K562 (cell line): ENCODE results near the gene FAM3C. TPM values are rescaled to one million over a fixed set of nuclear protein-coding genes. Genes with fewer than 3 reads are reported as not detected.
A peak's percentile ranks its signal among the peaks of the same experiment; 100 is the strongest.

Source experiments
- ATAC-seq: fragments of 200-7000 bp; cut with Tn5 transposase; 3 replicates; pipeline ENCODE4 v1.9.1; 2020; ENCODE audit warnings: moderate library complexity
- BruUV-seq: library from RNA; stranded (reverse); fragments of 400-500 nt; replicated peaks from 2 replicates; lab custom pipeline; 2021; lab: Mats Ljungman, UMichigan
- CTCF ChIA-PET: fragments of 300-600 bp; formaldehyde crosslinking; extraction: SDS; loops from one replicate; lab custom pipeline; 2021; ENCODE audit warnings: low intra/inter-chr PET ratio; lab: Yijun Ruan, JAX
- POLR2A ChIA-PET: fragments of 300-600, 350-650 bp; sonication (Branson Sonifier 250); formaldehyde crosslinking; extraction: SDS; loops from one replicate; lab custom pipeline; 2021; ENCODE audit warnings: antibody characterized with exemption, inconsistent platforms; lab: Yijun Ruan, JAX
- DNase-seq, 4 experiments: peaks; one replicate each; pipeline versions ENCODE4 v3.0.0 to v3.0.0-alpha.2; 2011 to 2018; ENCODE audit warnings: low spot score in 3 of 4, mixed read lengths in 3 of 4; ENCODE audit errors: extremely low read depth in 1 of 4
- FAIRE-seq: peaks from 2 replicates; lab custom pipeline; 2011; peaks lifted over from hg19 to GRCh38; lab: Jason Lieb, UNC
- H2AFZ ChIP-seq: 2 replicates; pipeline ENCODE4 v1.6.0; 2011; ENCODE audit warnings: low read depth, low read length, control low read depth, inconsistent platforms
- H3K27ac ChIP-seq: fragments of 200-600 bp; 3 replicates; pipeline ENCODE4 v1.8.0; 2011; ENCODE audit warnings: low read depth, mild to moderate bottlenecking, control low read depth, inconsistent platforms, low read length, moderate library complexity, mixed read lengths; ENCODE audit errors: extremely low read depth
- H3K27me3 ChIP-seq, 2 experiments: fragments of 300-600 bp in 1 of 2; 2 replicates in 1 of 2; 3 replicates in 1 of 2; pipeline versions ENCODE4 v1.6.0 to v1.8.0; 2011; ENCODE audit warnings: inconsistent platforms in 2 of 2, low read length in 2 of 2, mild to moderate bottlenecking in 1 of 2, mixed read lengths in 1 of 2, moderate library complexity in 1 of 2; ENCODE audit not compliant: control insufficient read depth in 2 of 2, insufficient read depth in 2 of 2
- H3K36me3 ChIP-seq: fragments of 300-600 bp; 3 replicates; pipeline ENCODE4 v1.8.0; 2011; ENCODE audit warnings: mild to moderate bottlenecking, low read length, inconsistent platforms; ENCODE audit not compliant: control insufficient read depth, insufficient read depth
- H3K4me1 ChIP-seq, 2 experiments: fragments of 200-600 bp in 1 of 2; replicated peaks in 1 of 2; 2 replicates in 1 of 2; 3 replicates in 1 of 2; pipeline versions ENCODE4 v1.5.1 to v1.8.0; 2011; ENCODE audit warnings: inconsistent platforms in 2 of 2, low read length in 2 of 2, mild to moderate bottlenecking in 1 of 2, mixed read lengths in 1 of 2, moderate library complexity in 1 of 2; ENCODE audit not compliant: control insufficient read depth in 2 of 2, insufficient read depth in 2 of 2
- H3K4me2 ChIP-seq: 2 replicates; pipeline ENCODE4 v1.6.1; 2011; ENCODE audit warnings: low read length, control low read depth, inconsistent platforms, mixed read lengths; ENCODE audit not compliant: insufficient read depth
- H3K4me3 ChIP-seq: fragments of 200-600 bp; sonication (generic), shearing (Covaris generic); 2 replicates; pipeline ENCODE4 v1.5.1; 2016; ENCODE audit warnings: control low read depth, inconsistent platforms
- H3K79me2 ChIP-seq: fragments of 200-600 bp; 3 replicates; pipeline ENCODE4 v1.8.0; 2011; ENCODE audit warnings: low read length, inconsistent platforms; ENCODE audit not compliant: control insufficient read depth, insufficient read depth
- H3K9ac ChIP-seq, 2 experiments: 2 replicates each; pipeline versions ENCODE4 v1.6.0 to v1.6.1; 2011; ENCODE audit warnings: low read depth in 2 of 2, low read length in 2 of 2, control low read depth in 1 of 2, inconsistent platforms in 1 of 2, mild to moderate bottlenecking in 1 of 2, mixed read lengths in 1 of 2; ENCODE audit not compliant: insufficient read depth in 1 of 2
- H3K9me1 ChIP-seq: one replicate; pipeline ENCODE4 v1.6.0; 2011; ENCODE audit warnings: inconsistent platforms, mild to moderate bottlenecking, low read length, moderate library complexity; ENCODE audit not compliant: control insufficient read depth, insufficient read depth
- H3K9me3 ChIP-seq: replicated peaks from 2 replicates; pipeline ENCODE4 v1.5.1; 2011; ENCODE audit warnings: low read depth, low read length, inconsistent platforms; ENCODE audit not compliant: control insufficient read depth, insufficient read depth
- H4K20me1 ChIP-seq: replicated peaks from 2 replicates; pipeline ENCODE4 v1.6.1; 2011; ENCODE audit warnings: low read length, inconsistent platforms, mixed read lengths; ENCODE audit not compliant: control insufficient read depth, insufficient read depth
- ILK ChIP-seq: fragments of 450-650 bp; IDR thresholded peaks from 2 replicates; pipeline ENCODE4 v1.6.1; 2016; ENCODE audit warnings: missing genetic modification characterization, low read depth, mild to moderate bottlenecking, missing compliant biosample characterization, moderate library complexity, borderline replicate concordance
- KDM4B ChIP-seq, 2 experiments: fragments of 450-650 bp in 1 of 2; sonication (generic) in 1 of 2; IDR thresholded peaks; 2 replicates each; pipeline ENCODE4 v1.6.1; 2016 to 2017; ENCODE audit warnings: borderline replicate concordance in 2 of 2, antibody characterized with exemption in 1 of 2, low read depth in 1 of 2, mild to moderate bottlenecking in 1 of 2
- POU5F1 ChIP-seq: fragments of 150-350 bp; IDR thresholded peaks from 2 replicates; pipeline ENCODE4 v1.6.1; 2014; ENCODE audit warnings: borderline replicate concordance, low read length, low read depth, mild to moderate bottlenecking; ENCODE audit not compliant: partially characterized antibody
- RAD21 ChIP-seq, 2 experiments: fragments of 250-450 bp in 1 of 2; fragments of 450-650 bp in 1 of 2; sonication (Bioruptor Pico) in 1 of 2; formaldehyde crosslinking in 1 of 2; IDR thresholded peaks in 1 of 2; conservative IDR thresholded peaks in 1 of 2; 2 replicates each; pipeline versions ENCODE4 v1.4.0 to v1.8.0; 2020 to 2022; ENCODE audit warnings: mild to moderate bottlenecking in 2 of 2, moderate library complexity in 1 of 2
- RFX1 ChIP-seq: fragments of 450-650 bp; IDR thresholded peaks from 2 replicates; pipeline ENCODE4 v1.6.1; 2016; ENCODE audit warnings: mild to moderate bottlenecking, moderate library complexity
- TEAD1 ChIP-seq, 2 experiments: fragments of 450-650 bp in 1 of 2; sonication (generic) in 1 of 2; formaldehyde crosslinking; IDR thresholded peaks; 2 replicates each; pipeline versions ENCODE4 v1.4.0 to v1.8.0; 2020 to 2022; ENCODE audit warnings: mild to moderate bottlenecking in 2 of 2, missing genetic modification reagents in 1 of 2
- ZNF174 ChIP-seq: fragments of 250-450 bp; sonication (Bioruptor Pico); IDR thresholded peaks from 2 replicates; pipeline ENCODE4 v1.4.0; 2020; ENCODE audit warnings: mild to moderate bottlenecking
- ZNF175 ChIP-seq: fragments of 200-800 bp; sonication (Bioruptor generic); IDR thresholded peaks from 2 replicates; pipeline ENCODE4 v1.6.1; 2016; ENCODE audit warnings: low read depth, mild to moderate bottlenecking, missing genetic modification characterization, missing compliant biosample characterization
- ZNF444 ChIP-seq: fragments of 250-450 bp; sonication (Bioruptor Pico); IDR thresholded peaks from 2 replicates; pipeline ENCODE4 v1.4.0; 2020; ENCODE audit warnings: mild to moderate bottlenecking, moderate library complexity
- WGBS: fragments of 100-300 bp; shearing (Covaris generic); methylation state at CpG from one replicate; pipeline ENCODE4 v1.1.6; 2016; ENCODE audit warnings: low coverage, mixed read lengths; ENCODE audit not compliant: insufficient coverage; ENCODE audit errors: missing lambda C conversion rate; 5-methylcytosine and 5-hydroxymethylcytosine counted together
- in situ Hi-C: fragments of 300-500 bp; cut with MboI; formaldehyde crosslinking; loops from 4 replicates; pipeline ENCODE4 v1.15.0; 2018; ENCODE audit warnings: inconsistent platforms, mixed read lengths
- intact Hi-C: fragments of 100-400 bp; cut with micrococcal nuclease; formaldehyde crosslinking; loops from 2 replicates; pipeline ENCODE4 v1.14.2; 2022
- polyA plus RNA-seq, 8 experiments: library from polyadenylated mRNA; depleted of rRNA in 4 of 8; stranded (reverse) in 5 of 8; unstranded in 3 of 8; fragments of >200 nt; fragmentation: Nextera tagmentation in 2 of 8; fragmentation: Illumina TruSeq in 1 of 8; extraction: Ambion mirVana in 2 of 8; extraction: Trizol in 1 of 8; gene quantifications; 2 replicates each; pipeline versions ENCODE4 v1.2.1 to v1.2.3, GENCODE V29; 2011 to 2014; ENCODE audit warnings: inconsistent platforms in 1 of 8, missing spikeins in 1 of 8
- total RNA-seq, 7 experiments: library from RNA; depleted of rRNA in 6 of 7; stranded (reverse); fragments of >200 nt in 6 of 7; fragmentation: Illumina TruSeq in 2 of 7; extraction: Trizol in 2 of 7; gene quantifications; 2 replicates each; pipeline versions ENCODE4 v1.2.1 to v1.2.3, GENCODE V29; 2011 to 2021; ENCODE audit warnings: low replicate concordance in 1 of 7
- TF ChIP-seq, protein P1 (sequence below): fragments of 250-450 bp; sonication (Bioruptor Pico); IDR thresholded peaks from 2 replicates; pipeline ENCODE4 v1.6.1; 2021; ENCODE audit warnings: mild to moderate bottlenecking
- TF ChIP-seq, protein P2 (sequence below), 3 experiments: fragments of 200-800 bp in 1 of 3; fragments of 250-450 bp in 1 of 3; fragments of 450-650 bp in 1 of 3; sonication (Bioruptor Pico) in 1 of 3; sonication (Bioruptor generic) in 1 of 3; formaldehyde crosslinking in 1 of 3; IDR thresholded peaks; 2 replicates each; pipeline versions ENCODE4 v1.6.1 to v1.8.0; 2016 to 2022; ENCODE audit warnings: mild to moderate bottlenecking in 2 of 3, missing genetic modification characterization in 2 of 3, missing compliant biosample characterization in 1 of 3, moderate library complexity in 1 of 3
- TF ChIP-seq, protein P3 (sequence below), 2 experiments: IDR thresholded peaks in 1 of 2; conservative IDR thresholded peaks in 1 of 2; 2 replicates each; pipeline ENCODE4 v1.6.1; 2016; ENCODE audit warnings: low read depth in 2 of 2, mild to moderate bottlenecking in 1 of 2, missing compliant biosample characterization in 1 of 2, missing genetic modification characterization in 1 of 2, moderate library complexity in 1 of 2

The FAM3C gene
- total and polyA plus RNA-seq, 9 of the 15 experiments (the other 6 are each of a cell fraction or from before 2014, with no cell fraction given): 10.6 to 42.6 (median 30.0) TPM

DNA sequence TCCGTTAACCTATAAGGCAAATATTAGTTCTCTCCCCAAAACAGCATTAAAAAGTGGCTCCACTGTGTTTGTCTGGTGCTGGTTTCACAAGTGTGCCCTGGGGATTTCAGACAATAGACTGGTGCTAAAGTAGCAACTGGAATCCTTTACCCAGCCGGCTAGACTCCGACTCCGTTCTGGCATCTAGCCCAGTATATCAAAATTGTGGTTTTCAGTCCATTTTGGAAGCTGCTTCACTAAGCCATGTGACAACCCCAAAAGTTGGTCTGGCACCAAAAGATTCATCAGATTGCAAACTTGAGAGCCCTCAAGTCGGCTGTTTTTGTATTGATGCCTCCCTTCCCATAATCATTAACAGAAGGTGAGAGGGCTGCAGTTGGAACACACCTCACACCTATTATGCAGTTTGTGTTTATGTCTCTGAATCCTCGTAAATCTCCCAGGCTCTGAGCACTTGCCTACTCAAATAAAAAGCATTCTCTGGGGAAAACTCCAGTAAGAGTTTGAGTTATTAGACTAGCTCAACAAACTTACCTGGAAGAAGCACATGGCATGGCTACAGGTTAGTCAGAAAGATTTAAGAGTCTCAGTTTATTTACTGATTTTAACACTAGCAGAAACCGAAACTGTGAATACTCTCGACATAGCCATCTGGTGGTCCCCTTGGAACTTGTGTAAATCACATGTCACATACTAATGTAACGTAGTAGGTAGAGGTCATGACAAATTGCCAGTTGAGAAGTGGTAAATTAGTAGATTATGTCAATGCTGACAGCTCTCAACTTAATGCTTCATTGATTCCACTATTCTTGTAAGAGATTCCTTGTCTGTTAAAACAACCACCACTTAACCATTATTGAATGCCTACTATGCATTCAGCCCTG lies 82.1 kb downstream of the FAM3C start:
- no TSS peak for BruUV-seq
- no peaks in the 10 kb centered on the region for H3K36me3 ChIP-seq
- WGBS: 2% methylated on average over 9 of the region's 9 CpGs
- no peak overlapping the region for H3K27ac ChIP-seq
- no peak overlapping the region for H3K4me3 ChIP-seq
- DNase-seq (no peak), FAIRE-seq (no peak), ATAC-seq (peak; percentile 51)
- no peak overlapping the region for H3K4me2 ChIP-seq
- H4K20me1 ChIP-seq: no peaks in the 10 kb centered on the region
- no peak overlapping the region for H3K9ac ChIP-seq
- POLR2A ChIA-PET: interaction anchor here (0.6 to 1.1 kb wide), 3 partner anchors 13 to 21 kb away, joined by 3 to 4 read pairs (median 3); no protein-coding TSS in a partner anchor
- in situ Hi-C loops (loop anchor here (10.0 kb wide), 1 partner anchor 519 kb away; no protein-coding TSS in a partner anchor), intact Hi-C loops (no loop called here)
- CTCF ChIA-PET: no interaction called here
- H3K9me1 ChIP-seq: no peaks in the 10 kb centered on the region
- no peaks in the 10 kb centered on the region for H3K4me1 ChIP-seq
- no peaks in the 10 kb centered on the region for H3K79me2 ChIP-seq
- H3K27me3 ChIP-seq: peaks cover 9 to 13% of the 10 kb centered on the region in 2 experiments
- no peak overlapping the region for H2AFZ ChIP-seq
- H3K9me3 ChIP-seq: no peaks in the 10 kb centered on the region
- TF ChIP-seq ZNF174 (CRISPR knock-in tag) (no peak), ZNF444 (CRISPR knock-in tag) (no peak), ZNF175 (CRISPR knock-in tag) (no peak), POU5F1 (no peak), KDM4B (IDR thresholded peaks at IDR 0.05; ENCODE audit: borderline replicate concordance in 2 of 2, low read depth in 1 of 2) (no peak), RFX1 (no peak), ILK (tag) (no peak), TEAD1 (CRISPR knock-in tag; IDR thresholded peaks at IDR 0.05) (no peak), RAD21 (CRISPR knock-in tag; conservative IDR thresholded peaks at IDR 0.05 in 1 of 2, IDR thresholded peaks at IDR 0.05 in 1 of 2) (peak in 1 of 2 experiments; percentile 19; a peak in 1 of 4 replicates)
- TF ChIP-seq, protein P1, sequence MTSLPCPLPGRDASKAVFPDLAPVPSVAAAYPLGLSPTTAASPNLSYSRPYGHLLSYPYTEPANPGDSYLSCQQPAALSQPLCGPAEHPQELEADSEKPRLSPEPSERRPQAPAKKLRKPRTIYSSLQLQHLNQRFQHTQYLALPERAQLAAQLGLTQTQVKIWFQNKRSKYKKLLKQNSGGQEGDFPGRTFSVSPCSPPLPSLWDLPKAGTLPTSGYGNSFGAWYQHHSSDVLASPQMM: no peak
- TF ChIP-seq, protein P2, sequence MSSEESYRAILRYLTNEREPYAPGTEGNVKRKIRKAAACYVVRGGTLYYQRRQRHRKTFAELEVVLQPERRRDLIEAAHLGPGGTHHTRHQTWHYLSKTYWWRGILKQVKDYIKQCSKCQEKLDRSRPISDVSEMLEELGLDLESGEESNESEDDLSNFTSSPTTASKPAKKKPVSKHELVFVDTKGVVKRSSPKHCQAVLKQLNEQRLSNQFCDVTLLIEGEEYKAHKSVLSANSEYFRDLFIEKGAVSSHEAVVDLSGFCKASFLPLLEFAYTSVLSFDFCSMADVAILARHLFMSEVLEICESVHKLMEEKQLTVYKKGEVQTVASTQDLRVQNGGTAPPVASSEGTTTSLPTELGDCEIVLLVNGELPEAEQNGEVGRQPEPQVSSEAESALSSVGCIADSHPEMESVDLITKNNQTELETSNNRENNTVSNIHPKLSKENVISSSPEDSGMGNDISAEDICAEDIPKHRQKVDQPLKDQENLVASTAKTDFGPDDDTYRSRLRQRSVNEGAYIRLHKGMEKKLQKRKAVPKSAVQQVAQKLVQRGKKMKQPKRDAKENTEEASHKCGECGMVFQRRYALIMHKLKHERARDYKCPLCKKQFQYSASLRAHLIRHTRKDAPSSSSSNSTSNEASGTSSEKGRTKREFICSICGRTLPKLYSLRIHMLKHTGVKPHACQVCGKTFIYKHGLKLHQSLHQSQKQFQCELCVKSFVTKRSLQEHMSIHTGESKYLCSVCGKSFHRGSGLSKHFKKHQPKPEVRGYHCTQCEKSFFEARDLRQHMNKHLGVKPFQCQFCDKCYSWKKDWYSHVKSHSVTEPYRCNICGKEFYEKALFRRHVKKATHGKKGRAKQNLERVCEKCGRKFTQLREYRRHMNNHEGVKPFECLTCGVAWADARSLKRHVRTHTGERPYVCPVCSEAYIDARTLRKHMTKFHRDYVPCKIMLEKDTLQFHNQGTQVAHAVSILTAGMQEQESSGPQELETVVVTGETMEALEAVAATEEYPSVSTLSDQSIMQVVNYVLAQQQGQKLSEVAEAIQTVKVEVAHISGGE (CRISPR knock-in tag; IDR thresholded peaks at IDR 0.05): no peak
- TF ChIP-seq, protein P3, sequence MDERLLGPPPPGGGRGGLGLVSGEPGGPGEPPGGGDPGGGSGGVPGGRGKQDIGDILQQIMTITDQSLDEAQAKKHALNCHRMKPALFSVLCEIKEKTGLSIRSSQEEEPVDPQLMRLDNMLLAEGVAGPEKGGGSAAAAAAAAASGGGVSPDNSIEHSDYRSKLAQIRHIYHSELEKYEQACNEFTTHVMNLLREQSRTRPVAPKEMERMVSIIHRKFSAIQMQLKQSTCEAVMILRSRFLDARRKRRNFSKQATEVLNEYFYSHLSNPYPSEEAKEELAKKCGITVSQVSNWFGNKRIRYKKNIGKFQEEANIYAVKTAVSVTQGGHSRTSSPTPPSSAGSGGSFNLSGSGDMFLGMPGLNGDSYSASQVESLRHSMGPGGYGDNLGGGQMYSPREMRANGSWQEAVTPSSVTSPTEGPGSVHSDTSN (CRISPR knock-in tag; IDR thresholded peaks at IDR 0.05; ENCODE audit: low read depth): no peak
- TF ChIP-seq, protein P3 (tag; conservative IDR thresholded peaks at IDR 0.05; ENCODE audit: low read depth): peak; percentile 65
